H54 (cell line): ENCODE measurements around the gene NAB2.

Experiments used
- DNase-seq: peaks from one replicate; pipeline ENCODE4 v3.0.0; 2011; ENCODE audit warnings: low spot score, mixed read lengths; ENCODE audit not compliant: insufficient read length
- FAIRE-seq: peaks from 3 replicates; lab custom pipeline; 2011; peaks lifted over from hg19 to GRCh38; lab: Jason Lieb, UNC
- POLR2A ChIP-seq: IDR thresholded peaks from 2 replicates; pipeline ENCODE4 v1.6.1; 2011; ENCODE audit warnings: low read depth, mild to moderate bottlenecking, low read length

NAB2 gene, protein sequence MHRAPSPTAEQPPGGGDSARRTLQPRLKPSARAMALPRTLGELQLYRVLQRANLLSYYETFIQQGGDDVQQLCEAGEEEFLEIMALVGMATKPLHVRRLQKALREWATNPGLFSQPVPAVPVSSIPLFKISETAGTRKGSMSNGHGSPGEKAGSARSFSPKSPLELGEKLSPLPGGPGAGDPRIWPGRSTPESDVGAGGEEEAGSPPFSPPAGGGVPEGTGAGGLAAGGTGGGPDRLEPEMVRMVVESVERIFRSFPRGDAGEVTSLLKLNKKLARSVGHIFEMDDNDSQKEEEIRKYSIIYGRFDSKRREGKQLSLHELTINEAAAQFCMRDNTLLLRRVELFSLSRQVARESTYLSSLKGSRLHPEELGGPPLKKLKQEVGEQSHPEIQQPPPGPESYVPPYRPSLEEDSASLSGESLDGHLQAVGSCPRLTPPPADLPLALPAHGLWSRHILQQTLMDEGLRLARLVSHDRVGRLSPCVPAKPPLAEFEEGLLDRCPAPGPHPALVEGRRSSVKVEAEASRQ

DNA sequence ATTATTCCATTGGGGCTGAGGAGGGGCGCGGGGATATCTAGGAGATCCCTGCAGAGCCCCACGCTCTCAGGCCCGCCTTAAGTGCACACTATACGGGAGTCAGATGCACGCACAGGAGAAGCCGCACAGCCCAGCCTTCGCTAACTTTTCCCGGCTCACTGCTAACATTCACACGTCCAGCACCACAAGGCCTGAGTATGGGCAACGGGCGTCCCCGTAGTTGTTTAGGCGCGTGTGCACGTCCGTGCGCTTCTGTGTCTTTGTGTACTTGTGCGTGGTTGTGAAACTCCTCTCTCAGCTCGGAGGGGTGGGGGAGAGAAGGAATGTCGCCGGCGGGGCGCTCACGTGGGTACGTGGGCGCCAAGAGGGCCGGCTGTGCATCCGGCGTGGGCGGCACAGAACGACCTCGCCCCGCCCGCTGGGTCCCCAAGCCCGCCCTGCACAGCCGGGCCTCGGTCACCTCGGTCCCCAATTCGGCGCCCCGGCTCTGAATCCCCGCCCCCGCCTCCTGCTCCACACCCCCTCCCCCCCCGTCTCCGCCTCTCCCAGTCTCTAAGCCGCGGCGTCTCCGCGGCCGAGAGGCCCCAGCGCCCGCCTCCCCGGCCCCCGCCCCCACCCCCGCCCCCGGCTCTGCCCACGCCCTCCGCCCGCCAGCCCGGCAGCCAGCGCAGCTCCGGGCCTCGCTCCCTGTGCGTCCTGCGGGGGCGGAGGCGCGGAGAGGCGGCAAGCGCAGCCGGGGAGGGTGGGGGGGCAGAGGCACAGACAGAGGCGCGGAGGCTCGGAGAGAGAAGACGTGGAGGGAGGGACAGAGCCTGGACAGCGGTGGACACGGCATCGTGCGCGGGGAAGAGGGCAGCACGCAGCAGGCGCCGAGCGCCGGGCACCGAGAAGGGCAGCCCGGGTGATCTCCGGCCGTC, at the start of gene NAB2:
TSS of gene NAB2 (plus strand) at position 761 of the 917 bp plus-strand sequence. CDS start 158 bp downstream, outside the sequence.
- FAIRE-seq, result no peak
- peak; percentile 86 for DNase-seq
- peak; percentile 57 for TF ChIP-seq POLR2A

DNA sequence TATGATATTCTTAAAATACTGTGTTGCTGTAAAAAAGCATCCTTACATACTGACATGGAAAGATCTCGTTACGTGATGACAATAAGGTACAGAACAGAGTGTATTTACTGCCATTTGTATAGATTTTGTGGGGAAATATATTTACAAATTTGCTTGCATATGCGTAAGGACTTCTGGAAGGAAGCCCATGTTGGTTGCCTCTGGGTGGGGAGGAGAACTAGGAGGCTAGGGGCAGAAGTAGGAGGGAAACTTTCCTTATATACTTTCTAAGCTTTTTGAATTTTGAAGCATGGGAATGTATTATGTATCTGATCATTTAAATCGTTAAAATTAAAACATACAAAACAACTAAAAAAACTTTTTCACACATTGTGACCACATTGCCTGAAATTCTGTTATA, 48.7 kb upstream of the NAB2 start:
- FAIRE-seq (no peak), DNase-seq (no peak)
- TF ChIP-seq POLR2A, result no peak

DNA sequence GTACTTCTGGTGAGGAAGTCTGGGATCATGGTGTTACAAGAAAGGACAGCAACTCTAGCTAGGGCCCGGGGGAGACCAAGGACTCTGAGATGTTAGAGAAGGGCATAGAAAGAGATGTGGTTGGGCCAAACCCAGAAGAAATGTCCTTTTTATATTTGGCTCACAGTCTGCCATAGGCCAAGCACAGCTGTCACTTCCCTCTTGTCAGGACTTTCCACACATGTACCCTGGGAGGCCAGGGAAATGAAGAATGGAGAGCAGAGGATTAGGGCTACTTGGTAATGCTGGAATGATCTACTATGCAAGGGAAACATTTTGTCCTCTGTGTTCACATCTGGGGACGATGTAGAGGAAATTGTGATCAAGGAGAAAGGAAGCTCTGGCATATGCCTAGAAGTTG, 48.2 kb upstream of the NAB2 start:
- no peak for DNase-seq
- no peak for TF ChIP-seq POLR2A
- no peak for FAIRE-seq

- DNase-seq, result no peak
- FAIRE-seq, result no peak
- TF ChIP-seq POLR2A, result no peak
These were observed 46.2 kb upstream of the NAB2 start for GRCh38 chr12:57042695-57043094.

GRCh38 chr12:57044468-57044867, 44.4 kb upstream of the NAB2 start:
- no peak for FAIRE-seq
- TF ChIP-seq POLR2A, result no peak
- no peak for DNase-seq

DNA sequence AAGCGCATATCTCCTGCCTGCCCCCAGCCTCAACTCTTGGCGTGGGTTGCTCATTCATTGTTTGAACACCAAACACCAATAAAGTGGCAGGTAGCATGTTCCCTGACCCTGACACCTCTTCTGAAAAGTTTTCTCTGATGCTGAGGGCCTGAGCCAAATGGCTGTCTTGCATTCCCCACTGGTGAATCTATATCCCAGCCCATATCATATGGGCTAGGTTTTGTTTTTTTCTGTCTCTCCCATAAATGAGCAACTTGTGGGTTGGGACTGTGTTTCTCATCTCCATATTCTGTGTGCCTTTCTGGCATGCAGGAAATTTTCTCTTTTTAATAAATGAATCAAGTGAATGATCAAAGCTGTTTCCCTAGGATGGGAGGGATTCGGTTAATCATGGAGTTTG, 44.0 kb upstream of the NAB2 start:
- TF ChIP-seq POLR2A, result no peak
- DNase-seq, result no peak
- no peak for FAIRE-seq

- no peak for FAIRE-seq
- TF ChIP-seq POLR2A, result no peak
- no peak for DNase-seq
These were observed 42.7 kb upstream of the NAB2 start for GRCh38 chr12:57046086-57046791.

GRCh38 chr12:57046947-57047890, 41.7 kb upstream of the NAB2 start:
- no peak for FAIRE-seq
- TF ChIP-seq POLR2A, result no peak
- DNase-seq, result no peak

GRCh38 chr12:57047981-57048380, 40.9 kb upstream of the NAB2 start:
- no peak for TF ChIP-seq POLR2A
- FAIRE-seq (no peak), DNase-seq (no peak)

DNA sequence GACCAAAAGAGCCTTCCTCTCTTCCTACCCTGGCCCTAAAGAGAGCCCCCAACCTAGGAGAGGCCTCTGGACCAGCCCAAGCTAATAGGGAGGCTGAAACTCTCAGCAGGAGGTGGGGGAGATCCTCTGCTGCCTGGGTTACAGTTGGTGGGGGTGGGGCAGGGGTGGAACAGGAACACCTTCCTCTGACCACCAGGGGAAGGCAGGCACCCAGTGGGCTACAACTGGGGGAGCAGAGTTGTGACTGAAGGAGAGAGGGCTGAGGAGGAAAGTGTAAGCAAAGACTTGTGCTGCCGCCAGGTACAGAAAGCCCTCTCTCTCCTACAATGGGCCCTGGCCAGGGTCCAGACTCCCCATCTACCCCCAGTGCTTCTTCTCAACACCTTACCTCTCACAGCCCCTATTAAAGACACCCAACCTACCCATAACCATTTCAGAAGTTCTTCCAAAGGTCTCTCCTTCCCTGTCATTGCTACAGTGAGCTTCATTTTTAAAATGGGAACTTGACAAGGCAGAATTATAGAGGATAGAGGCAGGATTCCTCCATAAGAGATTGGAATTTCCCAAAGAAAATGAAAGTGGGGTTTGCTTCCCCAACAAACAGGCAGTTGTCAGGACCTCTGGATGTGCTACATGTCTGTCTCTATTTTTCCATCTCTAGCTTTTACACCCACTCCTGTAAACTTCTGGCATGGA, 40.3 kb upstream of the NAB2 start:
- DNase-seq, result no peak
- no peak for FAIRE-seq
- TF ChIP-seq POLR2A, result no peak

DNA sequence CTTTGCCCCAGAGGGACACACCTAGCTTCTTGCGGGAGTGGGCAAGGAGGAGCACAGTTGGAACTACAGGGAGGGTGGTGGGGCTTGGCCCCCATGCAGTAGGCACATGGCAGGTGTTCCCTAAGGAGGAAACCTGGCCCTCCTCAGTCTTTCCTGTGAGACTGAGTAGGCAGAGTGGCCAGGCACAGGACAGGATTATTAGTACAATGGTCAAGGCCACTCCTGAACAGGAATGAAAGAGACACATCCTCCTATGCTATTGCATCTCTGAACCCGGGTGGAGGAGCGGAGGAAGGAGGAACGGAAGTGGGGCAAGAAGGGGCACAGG, 39.8 kb upstream of the NAB2 start:
- DNase-seq, result no peak
- no peak for FAIRE-seq
- no peak for TF ChIP-seq POLR2A

DNA sequence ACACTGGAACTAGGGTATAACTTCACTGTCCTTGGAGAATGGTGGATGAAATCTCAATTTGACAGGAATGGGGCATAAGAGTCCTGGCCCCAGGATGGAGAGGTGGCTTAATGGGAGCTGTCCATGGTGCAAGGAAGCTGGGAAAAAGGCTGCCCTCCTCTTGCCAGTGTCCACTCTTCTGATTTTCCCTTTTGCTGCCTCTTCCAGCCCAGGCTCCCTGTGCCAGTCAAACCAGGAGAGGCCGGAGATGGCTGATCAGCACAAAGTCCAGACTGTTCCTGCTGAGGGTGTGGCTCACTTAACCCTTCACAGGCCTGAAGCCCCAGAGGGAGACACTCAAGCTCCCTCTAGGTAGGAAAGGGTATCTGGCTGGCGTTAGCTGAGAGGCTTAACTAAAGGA, 39.0 kb upstream of the NAB2 start, which contains the start of gene MYO1A:
TSS of gene MYO1A (minus strand) at position 240 of the 400 bp plus-strand sequence. CDS start 1,806 bp downstream, outside the sequence.
- no peak for TF ChIP-seq POLR2A
- FAIRE-seq (no peak), DNase-seq (peak; percentile 22)
